OCI-LY1 (cell line): ENCODE results near the gene ZBTB33.

Experiments used
- EZH2 ChIP-seq: fragments of 200-600 bp; sonication (generic), shearing (Covaris generic); IDR thresholded peaks from 2 replicates; pipeline ENCODE4 v1.8.0; 2017; ENCODE audit warnings: borderline replicate concordance, mixed run types, mild to moderate bottlenecking, antibody characterized with exemption, low read length, moderate library complexity, mixed read lengths
- TF ChIP-seq, protein P1 (sequence below): fragments of 200-600 bp; sonication (generic), shearing (Covaris generic); IDR thresholded peaks from 2 replicates; pipeline ENCODE4 v1.5.1; 2017; ENCODE audit warnings: mild to moderate bottlenecking, antibody characterized with exemption, low read length, moderate library complexity, mixed read lengths

DNA sequence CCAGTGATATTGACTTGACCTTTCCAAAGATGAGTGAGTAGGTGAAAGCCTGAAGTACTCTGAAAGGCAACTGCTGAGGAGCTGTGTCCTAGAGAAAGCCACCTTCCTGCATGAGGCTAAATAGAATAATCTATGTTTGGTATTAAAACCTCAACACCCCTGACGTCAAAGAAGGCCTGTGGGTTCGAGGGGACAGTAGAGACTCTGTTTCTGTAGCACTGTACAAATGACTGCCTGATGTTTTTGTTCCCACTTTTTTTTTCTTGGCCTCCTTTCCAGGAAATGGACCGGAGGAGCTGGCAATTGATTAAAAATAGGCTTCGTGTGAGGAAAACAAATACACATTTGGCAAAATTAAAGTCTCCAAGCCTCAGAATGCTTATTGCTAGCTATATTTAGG lies 31.1 kb downstream of the ZBTB33 start:
- TF ChIP-seq, protein P1, sequence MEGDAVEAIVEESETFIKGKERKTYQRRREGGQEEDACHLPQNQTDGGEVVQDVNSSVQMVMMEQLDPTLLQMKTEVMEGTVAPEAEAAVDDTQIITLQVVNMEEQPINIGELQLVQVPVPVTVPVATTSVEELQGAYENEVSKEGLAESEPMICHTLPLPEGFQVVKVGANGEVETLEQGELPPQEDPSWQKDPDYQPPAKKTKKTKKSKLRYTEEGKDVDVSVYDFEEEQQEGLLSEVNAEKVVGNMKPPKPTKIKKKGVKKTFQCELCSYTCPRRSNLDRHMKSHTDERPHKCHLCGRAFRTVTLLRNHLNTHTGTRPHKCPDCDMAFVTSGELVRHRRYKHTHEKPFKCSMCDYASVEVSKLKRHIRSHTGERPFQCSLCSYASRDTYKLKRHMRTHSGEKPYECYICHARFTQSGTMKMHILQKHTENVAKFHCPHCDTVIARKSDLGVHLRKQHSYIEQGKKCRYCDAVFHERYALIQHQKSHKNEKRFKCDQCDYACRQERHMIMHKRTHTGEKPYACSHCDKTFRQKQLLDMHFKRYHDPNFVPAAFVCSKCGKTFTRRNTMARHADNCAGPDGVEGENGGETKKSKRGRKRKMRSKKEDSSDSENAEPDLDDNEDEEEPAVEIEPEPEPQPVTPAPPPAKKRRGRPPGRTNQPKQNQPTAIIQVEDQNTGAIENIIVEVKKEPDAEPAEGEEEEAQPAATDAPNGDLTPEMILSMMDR = no peak
- TF ChIP-seq EZH2 = no peak
